ENCODE data around the gene FN3KRP. TPM values are rescaled to one million over a fixed set of nuclear protein-coding genes. Genes with fewer than 3 reads are reported as not detected.

The FN3KRP gene
- total and polyA plus RNA-seq, 10 of the 15 experiments (the other 5 are each of a cell fraction or from before 2014, with no cell fraction given): 1.8 to 50.5 (median 26.5) TPM

- Histone ChIP-seq H3K9me3 (replicated peaks; ENCODE audit: control insufficient read depth, insufficient read depth, low read length) (peaks cover 11% of the 10 kb centered on the region; the same call in 2 of the 3 replicates), H3K4me3 (no peak overlapping the region), H2AFZ (ENCODE audit: control insufficient read depth, low read depth, low read length) (no peak overlapping the region), H3K36me3 (ENCODE audit: control insufficient read depth in 2 of 2, insufficient read depth in 2 of 2, low read length in 1 of 2) (no peaks in the 10 kb centered on the region), H3K9ac (ENCODE audit: control insufficient read depth, insufficient read depth, low read length) (no peak overlapping the region), H3K4me2 (ENCODE audit: control insufficient read depth, insufficient read depth) (no peak overlapping the region), H3K27me3 (replicated peaks in 1 of 2; ENCODE audit: control insufficient read depth in 2 of 2, insufficient read depth in 2 of 2, low read length in 1 of 2) (no peaks in the 10 kb centered on the region; a peak in 1 of 4 replicates), H3K79me2 (ENCODE audit: control insufficient read depth, insufficient read depth, low read length) (no peaks in the 10 kb centered on the region), H3K4me1 (ENCODE audit: control insufficient read depth, insufficient read depth, low read length) (peaks cover 4% of the 10 kb centered on the region), H3K27ac (ENCODE audit: control insufficient read depth, insufficient read depth) (no peak overlapping the region), H4K20me1 (ENCODE audit: control insufficient read depth, insufficient read depth) (no peaks in the 10 kb centered on the region)
- TF ChIP-seq SKIL (IDR thresholded peaks at IDR 0.05; ENCODE audit: low read depth, poor library complexity, severe bottlenecking): no peak
- no peak for TF ChIP-seq TCF12 (IDR thresholded peaks at IDR 0.05; ENCODE audit: low read depth, low read length)
- TF ChIP-seq NR2F1 (conservative IDR thresholded peaks at IDR 0.05): no peak
- ChIA-PET SMC1A (ENCODE audit: uncharacterized antibody, unreplicated experiment) (no interaction called here), CTCF (interaction anchor here (0.6 kb wide), 1 partner anchor 63 kb away, joined by 4 read pairs; no protein-coding TSS in a partner anchor), RAD21 (ENCODE audit: unreplicated experiment) (no interaction called here), POLR2A (no interaction called here)
- in situ Hi-C loops (cut with MboI): no loop called here
- DNase-seq (ENCODE audit: low read depth, low spot score) (no peak), ATAC-seq (no peak), FAIRE-seq (no peak)
- WGBS (ENCODE audit: insufficient coverage, insufficient replicate concordance, low lambda C conversion rate, missing lambda C conversion rate): 82% methylated on average over 14 of the region's 17 CpGs
- BruUV-seq (replicated peaks): no TSS peak
- intact Hi-C loops (cut with micrococcal nuclease; ENCODE audit: unreplicated experiment): no loop called here
These were observed 20.2 kb upstream of the FN3KRP start for GRCh38 chr17:82696259-82696658.

All from GM12878 (cell line).